Measurements from ENCODE around the gene CORO1C.
A peak's percentile ranks its signal among the peaks of the same experiment; 100 is the strongest.

CORO1C gene

DNA sequence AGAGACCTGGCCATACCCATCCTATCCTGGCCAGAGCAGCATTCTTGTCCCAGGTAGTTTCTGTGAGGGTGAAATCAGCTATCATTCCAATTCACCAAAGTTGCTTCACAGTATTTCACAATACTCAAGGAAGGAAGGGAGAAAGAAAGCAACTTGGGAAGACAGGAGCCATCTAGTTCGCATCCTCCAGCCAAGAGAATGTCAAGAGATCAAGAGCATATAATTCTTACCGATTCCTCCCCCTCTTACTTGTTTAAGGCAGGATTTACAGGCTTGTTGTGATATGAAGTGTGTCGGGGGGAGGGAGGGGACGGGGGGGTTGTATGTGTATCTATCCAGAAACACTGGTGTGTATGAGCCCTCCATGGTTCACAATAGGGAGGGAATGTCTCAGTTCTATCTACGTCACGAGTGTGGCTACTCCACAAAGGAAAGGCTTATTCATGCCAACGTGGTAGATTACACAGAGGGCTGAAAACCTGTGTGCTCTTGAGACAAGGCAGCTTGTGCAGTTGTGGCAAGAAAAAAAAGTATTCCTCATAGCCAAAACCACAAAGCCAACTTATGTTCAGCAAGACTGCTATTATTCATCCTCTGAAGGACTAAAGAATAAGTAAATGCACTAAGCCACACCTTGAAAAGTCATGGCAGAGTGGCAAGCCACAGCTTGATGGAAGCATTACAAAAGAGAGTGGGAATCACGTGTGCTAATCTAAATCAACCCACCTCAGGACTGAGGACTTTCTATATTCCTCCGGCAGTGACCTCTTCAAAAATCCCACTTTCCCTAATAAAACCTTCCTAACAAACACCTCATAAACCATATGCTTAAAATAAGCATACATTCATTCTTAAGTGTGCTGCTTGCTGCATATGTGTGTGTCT is 35.0 kb downstream of the CORO1C start:
- no peak for DNase-seq

DNA sequence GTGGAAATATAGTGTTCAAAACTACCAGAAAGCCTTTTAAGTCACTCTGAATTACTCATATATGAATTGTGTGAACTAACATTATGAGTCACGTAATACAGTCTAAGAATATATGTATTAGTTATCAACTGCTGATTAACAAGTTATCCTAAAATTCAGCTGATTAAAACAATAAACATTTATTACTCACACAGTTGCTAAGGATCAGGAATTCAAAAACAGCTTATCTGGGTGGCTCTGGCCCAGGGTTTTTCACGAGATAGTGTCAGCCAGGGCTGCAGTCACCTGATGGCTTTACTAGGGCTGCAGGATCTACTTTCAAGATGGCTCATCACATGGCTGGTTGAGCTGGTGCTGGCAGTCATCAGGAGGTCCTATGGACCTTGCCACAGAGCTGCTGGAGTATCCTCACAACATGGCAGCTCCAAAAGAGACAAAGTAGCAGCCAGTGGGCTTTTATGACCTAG is 36.5 kb downstream of the CORO1C start:
- DNase-seq, result no peak

- DNase-seq, result no peak
These were observed 37.6 kb downstream of the CORO1C start for GRCh38 chr12:108693751-108694150.

- DNase-seq, result no peak
These were observed 38.1 kb downstream of the CORO1C start for GRCh38 chr12:108693186-108693730.

- DNase-seq, result no peak
These were observed 39.1 kb downstream of the CORO1C start for GRCh38 chr12:108691998-108692808.

GRCh38 chr12:108691175-108691997 is 39.9 kb downstream of the CORO1C start:
- DNase-seq, result peak; percentile 66

DNA sequence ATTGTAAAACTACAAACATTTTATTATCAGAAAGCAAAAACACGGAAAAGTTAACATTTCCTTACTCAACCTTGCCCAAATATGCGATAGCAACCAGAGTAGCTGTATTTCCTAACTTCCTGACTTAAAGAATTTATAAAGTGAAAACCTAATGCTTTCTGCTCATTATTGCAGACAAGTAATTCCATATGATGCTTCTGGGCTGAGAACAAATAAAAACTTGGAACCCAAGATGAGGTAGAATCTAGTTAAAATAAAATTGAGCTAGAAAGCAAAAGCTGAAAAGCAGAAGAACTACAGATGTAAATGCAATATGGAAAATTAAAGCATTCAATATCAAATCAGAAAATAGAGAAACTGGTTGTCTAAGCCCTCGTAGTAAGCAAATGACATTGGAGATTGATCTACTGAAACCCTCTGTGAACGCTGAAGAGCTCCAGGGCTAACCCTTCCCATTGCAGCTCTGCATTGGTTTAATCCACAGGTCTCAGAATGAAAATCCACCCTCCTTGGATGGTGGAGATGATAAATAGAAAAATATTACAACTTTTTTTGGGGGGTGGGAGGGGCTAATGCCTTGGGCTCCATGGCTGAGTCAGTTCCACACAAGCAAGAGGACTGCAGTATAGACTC is 40.7 kb downstream of the CORO1C start:
- DNase-seq, result no peak

DNA sequence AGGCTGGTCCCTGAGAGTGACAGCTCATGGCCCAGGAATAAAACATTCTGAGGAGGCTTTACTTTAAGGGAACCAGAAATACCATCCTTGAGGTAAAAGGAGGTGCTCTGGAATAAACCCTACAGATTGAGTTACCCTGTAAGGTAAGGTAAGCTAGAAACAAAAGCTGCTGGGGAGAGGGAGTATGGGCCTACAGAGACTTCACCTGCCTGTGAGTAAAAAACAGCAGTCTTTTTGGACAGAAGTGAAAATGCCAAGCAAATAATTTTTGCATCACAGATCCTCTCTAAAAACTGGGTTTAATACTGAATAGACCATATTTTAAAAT is 41.2 kb downstream of the CORO1C start:
- no peak for DNase-seq

GRCh38 chr12:108689314-108690190 is 41.8 kb downstream of the CORO1C start:
- DNase-seq, result peak; percentile 43

DNA sequence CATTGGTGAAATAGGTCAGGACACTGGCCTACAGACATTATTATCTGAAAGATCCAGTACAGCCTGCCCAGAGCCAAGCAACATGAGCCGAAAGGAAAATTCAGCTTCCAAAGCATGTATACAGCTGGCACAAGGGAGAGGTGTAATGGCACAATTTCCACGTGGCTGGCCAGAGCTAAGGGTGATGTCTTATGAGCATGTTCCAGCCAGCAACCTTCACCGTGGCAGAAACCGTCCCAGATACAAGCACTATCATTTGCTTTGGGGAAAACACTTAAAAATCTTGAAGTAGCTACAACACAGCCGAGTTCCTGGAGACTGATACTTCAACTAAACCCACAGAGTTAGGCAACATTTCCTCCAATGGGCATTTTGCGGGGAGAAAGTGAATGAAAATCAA is 44.5 kb downstream of the CORO1C start:
- DNase-seq, result no peak

- DNase-seq, result no peak
These were observed 45.7 kb downstream of the CORO1C start for GRCh38 chr12:108685469-108686260.

- no peak for DNase-seq
These were observed 47.3 kb downstream of the CORO1C start for GRCh38 chr12:108683906-108684556.

- DNase-seq, result no peak
These were observed 50.0 kb downstream of the CORO1C start for GRCh38 chr12:108681317-108681716.

GRCh38 chr12:108679106-108679681 is 52.1 kb downstream of the CORO1C start:
- DNase-seq, result no peak

GRCh38 chr12:108678104-108678730 is 53.1 kb downstream of the CORO1C start:
- DNase-seq, result no peak

DNA sequence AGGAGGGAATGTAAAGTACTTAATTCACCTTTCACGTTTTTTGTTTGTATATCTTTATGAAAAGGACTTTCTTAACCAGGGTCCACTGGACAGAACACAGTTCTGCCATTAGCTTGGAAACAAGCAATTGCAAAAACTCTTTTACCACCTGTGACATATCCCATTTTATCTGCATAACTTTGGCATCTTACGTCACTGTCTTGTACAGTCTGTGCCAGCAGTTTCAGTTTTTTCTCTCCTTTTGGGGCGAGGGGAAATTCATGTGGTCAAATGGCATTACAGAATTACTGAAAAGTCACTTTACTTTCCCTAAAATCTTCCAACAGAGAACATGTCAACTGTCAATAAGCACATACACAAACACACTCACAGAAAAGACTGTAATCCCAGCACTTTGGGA is 53.9 kb downstream of the CORO1C start:
- DNase-seq, result no peak

DNA sequence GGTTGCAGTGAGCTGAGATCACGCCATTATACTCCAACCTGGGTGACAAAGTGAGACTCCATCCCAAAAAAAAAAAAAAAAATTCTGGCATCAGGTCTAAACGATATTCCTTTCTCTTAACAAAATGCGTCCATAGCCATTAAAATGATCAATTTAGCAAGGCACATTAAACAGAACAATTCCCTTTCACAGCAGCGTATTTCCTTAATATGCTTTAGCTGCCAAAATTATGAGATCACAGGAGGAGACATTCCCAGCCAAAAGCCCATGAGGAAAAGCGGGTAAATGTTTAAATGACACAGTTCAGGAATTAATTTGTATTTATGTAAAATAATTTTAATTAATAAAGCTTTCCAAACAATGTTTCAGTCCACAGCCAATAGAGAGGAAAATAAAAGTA is 54.6 kb downstream of the CORO1C start:
- no peak for DNase-seq

DNA sequence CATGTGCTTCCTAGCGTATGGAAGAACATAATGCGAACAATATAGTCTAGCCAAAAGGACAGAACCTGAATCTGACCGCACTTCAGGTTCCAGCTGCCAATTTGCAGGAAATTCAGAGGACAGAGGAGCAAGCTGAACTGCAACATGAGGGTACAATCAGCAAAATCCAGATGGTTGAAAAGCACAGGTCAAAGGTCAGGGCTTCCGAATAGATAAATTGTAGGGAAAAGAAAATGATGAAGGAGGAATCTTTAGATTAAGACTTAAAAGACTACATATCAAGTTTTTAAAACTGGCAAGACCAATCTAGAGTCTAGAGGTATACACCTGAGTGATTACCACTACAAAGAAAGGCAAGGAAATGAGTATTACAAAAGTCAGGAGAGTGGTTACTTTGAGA is 55.5 kb downstream of the CORO1C start:
- no peak for DNase-seq

DNA sequence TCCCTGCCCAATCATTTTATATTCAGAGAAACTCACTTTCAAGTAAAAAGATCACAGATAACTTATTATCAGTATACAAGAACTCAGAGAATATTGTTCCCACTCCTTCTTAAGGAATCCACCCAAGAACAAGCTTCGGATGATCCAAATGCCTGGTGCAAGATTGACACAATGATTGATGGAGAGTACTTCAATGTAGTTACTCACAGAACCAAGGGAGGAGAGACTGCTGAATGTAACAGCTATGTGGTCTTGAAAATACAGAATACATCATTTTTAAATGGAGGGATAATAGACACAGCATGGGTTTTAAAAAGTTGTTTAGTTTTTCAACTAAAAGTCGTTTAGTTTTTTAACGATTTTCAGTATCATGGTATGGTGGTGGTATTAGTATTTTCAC is 59.3 kb downstream of the CORO1C start:
- DNase-seq, result no peak

Measured in CD4-positive, alpha-beta T cell treated with Interleukin-10 for 1 hour (primary cell).